Renal cortical epithelial cell (primary cell): Measurements from ENCODE around the gene SLC13A2. TPM values are rescaled to one million over a fixed set of nuclear protein-coding genes. Genes with fewer than 3 reads are reported as not detected.

Experiments used
- DNase-seq: peaks from one replicate; pipeline ENCODE4 v3.0.0-alpha.2; 2011; ENCODE audit warnings: low read depth
- total RNA-seq: library from RNA; depleted of rRNA; stranded (reverse); fragments of >200 nt; gene quantifications from 2 replicates; pipeline ENCODE4 v1.2.3, GENCODE V29; 2014

Gene SLC13A2
- total RNA-seq, 1 donor from 2014 or later: not detected

GRCh38 chr17:28470914-28471366, 2.5 kb upstream of the SLC13A2 start:
- DNase-seq: no peak

- DNase-seq: peak; percentile 17
These were observed 1.7 kb upstream of the SLC13A2 start for GRCh38 chr17:28471531-28472342.

GRCh38 chr17:28472871-28473497, 460 bp upstream of the SLC13A2 start:
- no peak for DNase-seq

GRCh38 chr17:28474111-28474531, 677 bp downstream of the SLC13A2 start:
- DNase-seq: no peak

GRCh38 chr17:28475151-28475900, 1.9 kb downstream of the SLC13A2 start:
- no peak for DNase-seq

- DNase-seq: no peak
These were observed 2.8 kb downstream of the SLC13A2 start for GRCh38 chr17:28476076-28476865.

GRCh38 chr17:28477928-28478327, 4.5 kb downstream of the SLC13A2 start:
- no peak for DNase-seq

- peak; percentile 25 for DNase-seq
These were observed 5.5 kb downstream of the SLC13A2 start for GRCh38 chr17:28478712-28479615.

GRCh38 chr17:28480278-28480677, 6.8 kb downstream of the SLC13A2 start:
- DNase-seq: no peak

GRCh38 chr17:28480799-28481571, 7.5 kb downstream of the SLC13A2 start:
- no peak for DNase-seq

GRCh38 chr17:28482551-28483199, 9.2 kb downstream of the SLC13A2 start:
- no peak for DNase-seq

- no peak for DNase-seq
These were observed 10.9 kb downstream of the SLC13A2 start for GRCh38 chr17:28484296-28484695.

- DNase-seq: no peak
These were observed 11.6 kb downstream of the SLC13A2 start for GRCh38 chr17:28485049-28485448.

GRCh38 chr17:28487881-28488532, 14.6 kb downstream of the SLC13A2 start:
- no peak for DNase-seq

- DNase-seq: peak; percentile 61
These were observed 15.3 kb downstream of the SLC13A2 start for GRCh38 chr17:28488533-28489276.

- no peak for DNase-seq
These were observed 17.8 kb downstream of the SLC13A2 start for GRCh38 chr17:28491286-28491685.

GRCh38 chr17:28491860-28492259, 18.4 kb downstream of the SLC13A2 start:
- DNase-seq: no peak
